Skeletal muscle satellite cell (primary cell): ENCODE data around the gene TYMP. TPM values are rescaled to one million over a fixed set of nuclear protein-coding genes. Genes with fewer than 3 reads are reported as not detected.
A peak's percentile ranks its signal among the peaks of the same experiment; 100 is the strongest.

Source experiments
- H3K27me3 ChIP-seq: 2 replicates; pipeline ENCODE4 v1.7.0; 2013; ENCODE audit warnings: low read length; ENCODE audit not compliant: control insufficient read depth, insufficient read depth
- H3K36me3 ChIP-seq: 2 replicates; pipeline ENCODE4 v1.7.0; 2013; ENCODE audit warnings: mild to moderate bottlenecking, control low read depth, low read length; ENCODE audit not compliant: insufficient read depth
- H3K4me1 ChIP-seq: 2 replicates; pipeline ENCODE4 v1.7.0; 2013; ENCODE audit warnings: low read length; ENCODE audit not compliant: control insufficient read depth, insufficient read depth
- H3K4me2 ChIP-seq: 2 replicates; pipeline ENCODE4 v1.7.0; 2013; ENCODE audit warnings: mild to moderate bottlenecking, low read length
- H3K4me3 ChIP-seq: 2 replicates; pipeline ENCODE4 v1.7.0; 2013; ENCODE audit warnings: low read length
- H3K9ac ChIP-seq: 2 replicates; pipeline ENCODE4 v1.7.0; 2013; ENCODE audit warnings: mild to moderate bottlenecking, low read depth, low read length, moderate library complexity
- H3K9me3 ChIP-seq: replicated peaks from 2 replicates; pipeline ENCODE4 v1.7.0; 2013; ENCODE audit warnings: mild to moderate bottlenecking, control low read depth, low read length
- total RNA-seq: library from RNA; depleted of rRNA; stranded (reverse); fragments of >200 nt; gene quantifications from 2 replicates; pipeline ENCODE4 v1.2.3, GENCODE V29; 2012; rRNA removed

TYMP gene, protein sequence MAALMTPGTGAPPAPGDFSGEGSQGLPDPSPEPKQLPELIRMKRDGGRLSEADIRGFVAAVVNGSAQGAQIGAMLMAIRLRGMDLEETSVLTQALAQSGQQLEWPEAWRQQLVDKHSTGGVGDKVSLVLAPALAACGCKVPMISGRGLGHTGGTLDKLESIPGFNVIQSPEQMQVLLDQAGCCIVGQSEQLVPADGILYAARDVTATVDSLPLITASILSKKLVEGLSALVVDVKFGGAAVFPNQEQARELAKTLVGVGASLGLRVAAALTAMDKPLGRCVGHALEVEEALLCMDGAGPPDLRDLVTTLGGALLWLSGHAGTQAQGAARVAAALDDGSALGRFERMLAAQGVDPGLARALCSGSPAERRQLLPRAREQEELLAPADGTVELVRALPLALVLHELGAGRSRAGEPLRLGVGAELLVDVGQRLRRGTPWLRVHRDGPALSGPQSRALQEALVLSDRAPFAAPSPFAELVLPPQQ
- total RNA-seq = 27.9 and 46.7 TPM in 2 replicates

DNA sequence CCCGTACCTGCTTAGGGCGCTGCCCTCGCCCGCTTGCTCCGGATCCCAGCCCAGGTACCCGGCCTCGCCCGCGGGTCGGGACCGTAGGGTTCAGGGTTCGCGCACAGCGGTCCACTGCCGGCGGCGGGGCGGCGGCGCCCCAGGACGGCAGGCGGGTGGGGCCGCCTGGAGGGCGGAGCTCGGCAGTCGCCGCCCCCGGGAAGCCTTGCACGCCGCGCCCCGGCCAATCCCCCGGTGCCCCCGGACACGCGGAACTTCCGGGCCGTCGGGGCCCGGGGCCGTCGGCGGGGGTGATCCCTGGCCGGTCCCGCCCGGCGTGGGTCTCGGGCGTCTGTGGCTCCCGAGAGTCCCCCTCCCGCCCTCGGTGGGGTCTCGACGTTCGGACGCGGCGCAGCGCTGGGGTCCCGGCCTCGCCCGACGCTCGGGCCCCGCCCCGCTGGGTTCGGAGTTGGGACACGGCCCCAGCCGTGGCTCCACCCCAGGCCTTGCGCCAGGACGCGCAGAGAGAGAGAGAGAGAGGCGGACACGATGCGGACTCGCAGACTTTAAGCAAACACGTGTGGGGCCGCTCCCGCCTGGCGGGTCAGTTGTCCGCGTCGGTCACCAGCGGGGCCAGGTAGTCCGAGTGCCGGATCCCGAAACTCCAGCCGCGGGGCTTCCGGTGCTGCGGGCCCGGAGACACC is at the start of gene TYMP:
TSS of gene TYMP (minus strand) at position 116 of the 683 bp plus-strand sequence. CDS start 303 bp downstream, outside the sequence.
- peak within 1 kb of the TSS; percentile 67 for H3K9ac ChIP-seq
- H3K4me3 ChIP-seq = peak within 1 kb of the TSS; percentile 58
- H3K36me3 ChIP-seq = no peaks in the 10 kb centered on the region
- H3K4me2 ChIP-seq = peak within 1 kb of the TSS; percentile 73
- H3K4me1 ChIP-seq = peaks cover 47% of the 10 kb centered on the region
- peaks cover 29% of the 10 kb centered on the region for H3K27me3 ChIP-seq
- H3K9me3 ChIP-seq = no peaks in the 10 kb centered on the region

- H3K4me1 ChIP-seq = peaks cover 26% of the 10 kb centered on the region
- peaks cover 7% of the 10 kb centered on the region for H3K36me3 ChIP-seq
- H3K9me3 ChIP-seq = no peaks in the 10 kb centered on the region
- no peak overlapping the region for H3K9ac ChIP-seq
- H3K4me3 ChIP-seq = no peak overlapping the region
- no peaks in the 10 kb centered on the region for H3K27me3 ChIP-seq
- peak overlapping the region; percentile 34 for H3K4me2 ChIP-seq
Observed at GRCh38 chr22:50578776-50579310, 49.0 kb upstream of the TYMP start.

- H3K36me3 ChIP-seq = peaks cover 7% of the 10 kb centered on the region
Observed at GRCh38 chr22:50577987-50578775, 48.4 kb upstream of the TYMP start, which contains the start of gene CPT1B. Gene CPT1B (minus strand): TSS chr22:50578427. CDS start chr22:50577915, 512 bp downstream.

DNA sequence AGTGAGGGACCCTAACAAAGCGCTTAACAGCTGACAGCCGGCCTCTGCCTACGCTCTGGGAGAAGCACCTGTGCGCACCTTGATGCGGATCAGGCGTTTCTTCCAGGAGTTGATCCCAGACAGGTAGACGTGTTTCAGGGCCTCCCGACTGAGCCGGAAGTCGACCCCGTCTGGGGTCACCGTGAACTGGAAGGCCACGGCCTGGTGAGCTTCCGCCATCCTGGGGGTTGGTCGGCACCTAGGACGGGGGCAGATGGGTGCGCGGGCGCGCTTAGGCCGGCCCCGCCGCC is 47.8 kb upstream of the TYMP start:
- Histone ChIP-seq H3K9ac (no peak overlapping the region), H3K4me2 (no peak overlapping the region), H3K36me3 (peaks cover 7% of the 10 kb centered on the region), H3K9me3 (no peaks in the 10 kb centered on the region), H3K4me1 (peaks cover 21% of the 10 kb centered on the region), H3K27me3 (no peaks in the 10 kb centered on the region), H3K4me3 (no peak overlapping the region)

More at GRCh38 chr22:50577987-50578775, 48.4 kb upstream of the TYMP start, which contains the start of gene CPT1B:
- no peak within 1 kb of the TSS for H3K4me3 ChIP-seq
- no peaks in the 10 kb centered on the region for H3K9me3 ChIP-seq
- no peak within 1 kb of the TSS for H3K9ac ChIP-seq
- peaks cover 21% of the 10 kb centered on the region for H3K4me1 ChIP-seq
- H3K4me2 ChIP-seq = peak within 1 kb of the TSS; percentile 34
- no peaks in the 10 kb centered on the region for H3K27me3 ChIP-seq

GRCh38 chr22:50576806-50577696 is 47.2 kb upstream of the TYMP start:
- Histone ChIP-seq H3K9me3 (no peaks in the 10 kb centered on the region), H3K36me3 (peaks cover 7% of the 10 kb centered on the region), H3K9ac (no peak overlapping the region), H3K27me3 (no peaks in the 10 kb centered on the region), H3K4me3 (no peak overlapping the region), H3K4me2 (no peak overlapping the region), H3K4me1 (peaks cover 21% of the 10 kb centered on the region)

DNA sequence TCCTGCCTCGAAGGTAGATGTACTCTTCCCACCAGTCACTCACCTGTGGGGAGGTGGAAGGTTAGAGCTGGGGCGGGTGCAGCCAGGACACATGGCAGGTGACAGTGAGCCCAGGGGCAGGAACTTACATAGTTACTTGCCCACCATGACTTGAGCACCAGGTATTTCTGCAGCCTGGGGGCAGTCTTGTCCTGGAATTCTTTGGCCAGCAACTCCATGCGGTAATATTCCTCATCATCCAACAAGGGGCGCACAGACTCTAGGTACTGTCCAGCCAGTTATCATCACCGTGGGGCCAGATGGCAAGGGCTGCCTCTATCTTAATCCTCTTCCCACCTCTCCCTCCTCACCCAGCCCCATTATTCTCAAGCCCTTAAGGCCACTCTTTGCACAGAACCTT is 46.3 kb upstream of the TYMP start:
- Histone ChIP-seq H3K9me3 (no peaks in the 10 kb centered on the region), H3K4me2 (no peak overlapping the region), H3K4me1 (peaks cover 15% of the 10 kb centered on the region), H3K36me3 (peaks cover 5% of the 10 kb centered on the region), H3K27me3 (no peaks in the 10 kb centered on the region), H3K4me3 (no peak overlapping the region), H3K9ac (no peak overlapping the region)

- Histone ChIP-seq H3K4me2 (no peak overlapping the region), H3K36me3 (peaks cover 4% of the 10 kb centered on the region), H3K9me3 (no peaks in the 10 kb centered on the region), H3K9ac (no peak overlapping the region), H3K4me1 (peaks cover 15% of the 10 kb centered on the region), H3K4me3 (no peak overlapping the region), H3K27me3 (no peaks in the 10 kb centered on the region)
Observed at GRCh38 chr22:50575426-50575941, 45.7 kb upstream of the TYMP start.

GRCh38 chr22:50574383-50574755 is 44.6 kb upstream of the TYMP start:
- no peaks in the 10 kb centered on the region for H3K36me3 ChIP-seq

DNA sequence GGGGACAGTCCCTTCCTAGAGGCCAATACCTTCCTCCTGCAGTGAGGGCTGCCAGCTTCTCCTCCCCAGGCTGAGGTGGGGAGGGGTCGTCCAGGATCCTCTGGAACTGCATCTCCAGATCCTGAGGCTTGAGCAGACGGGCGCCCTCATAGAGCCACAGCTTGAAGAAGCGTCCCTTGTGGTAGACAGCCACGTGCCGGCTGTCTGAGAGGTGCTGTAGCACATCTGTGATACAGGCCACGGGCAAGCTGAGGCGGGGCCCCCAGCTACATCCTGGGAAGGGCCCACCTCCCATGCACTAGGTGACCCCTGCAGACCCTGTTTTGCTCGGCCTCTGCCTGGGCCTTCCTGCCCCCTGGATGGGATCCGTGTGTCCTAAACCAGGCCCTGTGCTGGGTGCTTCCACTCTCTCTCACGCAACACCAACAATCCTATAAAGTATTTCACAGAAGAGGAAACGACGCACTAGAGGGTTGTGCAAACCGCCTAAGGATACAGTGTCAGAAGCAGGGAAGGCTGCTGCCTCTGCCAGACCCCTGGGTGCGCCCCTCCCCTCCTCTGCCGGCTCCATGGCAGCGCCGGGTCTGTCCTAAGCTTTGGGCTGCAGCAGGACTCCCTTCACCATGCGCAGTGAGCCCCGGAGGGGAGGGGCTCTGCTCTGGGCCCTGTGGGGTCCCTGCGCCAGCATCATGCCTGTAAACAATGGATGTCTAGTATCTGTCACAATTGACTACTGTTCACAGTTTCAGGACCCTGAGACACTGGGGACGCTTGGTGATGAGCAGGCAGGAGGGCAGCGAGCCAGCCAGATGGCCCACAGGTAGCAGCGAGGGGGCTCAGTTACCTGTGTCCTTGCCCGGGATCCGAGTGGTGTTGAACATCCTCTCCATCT is 43.9 kb upstream of the TYMP start:
- Histone ChIP-seq H3K9ac (no peak overlapping the region), H3K4me1 (peaks cover 8% of the 10 kb centered on the region), H3K9me3 (no peaks in the 10 kb centered on the region), H3K4me3 (no peak overlapping the region), H3K36me3 (no peaks in the 10 kb centered on the region), H3K4me2 (no peak overlapping the region), H3K27me3 (no peaks in the 10 kb centered on the region)

More at GRCh38 chr22:50574383-50574755, 44.6 kb upstream of the TYMP start:
- Histone ChIP-seq H3K9me3 (no peaks in the 10 kb centered on the region), H3K4me1 (peaks cover 14% of the 10 kb centered on the region), H3K4me2 (no peak overlapping the region), H3K9ac (no peak overlapping the region), H3K27me3 (no peaks in the 10 kb centered on the region), H3K4me3 (no peak overlapping the region)
